Mammary epithelial cell (primary cell): ENCODE results near the gene NPIPB8.

Source experiments
- CTCF ChIP-seq, 2 donors: IDR thresholded peaks in 1 of 2; conservative IDR thresholded peaks in 1 of 2; 2 replicates each; pipeline ENCODE4 v1.5.1; 2011 to 2012; ENCODE audit warnings: inconsistent platforms in 2 of 2, low read length in 2 of 2, mild to moderate bottlenecking in 2 of 2, control low read depth in 1 of 2, low read depth in 1 of 2; ENCODE audit not compliant: insufficient read depth in 1 of 2; ENCODE audit errors: extremely low read depth in 1 of 2
- EZH2 ChIP-seq: IDR thresholded peaks from 2 replicates; pipeline ENCODE4 v1.6.1; 2012; ENCODE audit warnings: low read length, inconsistent platforms, borderline replicate concordance

- TF ChIP-seq CTCF (conservative IDR thresholded peaks at IDR 0.05 in 1 of 2, IDR thresholded peaks at IDR 0.05 in 1 of 2; ENCODE audit: extremely low read depth in 1 of 2, insufficient read depth in 1 of 2, low read depth in 1 of 2, low read length in 2 of 2) (no peak), EZH2 (no peak)
Observed at GRCh38 chr16:28617874-28618273, 20.0 kb upstream of the NPIPB8 start.
